Stimulated activated memory B cell treated with anti-CD40 and anti-IgM and Interleukin-4, amounts not matched to agents 10 μg/mL and 1 μg/mL and 100 μg/mL, for 72 hours (primary cell): ENCODE results near the gene IMPA2.

Experiments used
- ATAC-seq: fragments of 150-1000 bp; cut with Tn5 transposase; 2 replicates; pipeline ENCODE4 v1.10.0; 2021
- H3K27ac Mint-ChIP-seq: one replicate; pipeline ENCODE4 v1.8.0; 2022; ENCODE audit warnings: mild to moderate bottlenecking, mixed read lengths
- H3K27me3 Mint-ChIP-seq: one replicate; pipeline ENCODE4 v1.8.0; 2022; ENCODE audit warnings: mixed read lengths
- H3K36me3 Mint-ChIP-seq: one replicate; pipeline ENCODE4 v1.8.0; 2022; ENCODE audit warnings: mixed read lengths
- H3K4me1 Mint-ChIP-seq: one replicate; pipeline ENCODE4 v1.8.0; 2022; ENCODE audit warnings: mixed read lengths
- H3K4me3 Mint-ChIP-seq: one replicate; pipeline ENCODE4 v1.8.0; 2022; ENCODE audit warnings: mild to moderate bottlenecking, moderate library complexity, mixed read lengths
- H3K9me3 Mint-ChIP-seq: one replicate; pipeline ENCODE4 v1.8.0; 2022; ENCODE audit warnings: mixed read lengths

The IMPA2 gene

GRCh38 chr18:12017081-12017480 lies 35.8 kb downstream of the IMPA2 start:
- H3K36me3 Mint-ChIP-seq: peaks cover 27% of the 10 kb centered on the region
- no peaks in the 10 kb centered on the region for H3K27me3 Mint-ChIP-seq
- H3K9me3 Mint-ChIP-seq: no peaks in the 10 kb centered on the region
- H3K4me1 Mint-ChIP-seq: peaks cover 6% of the 10 kb centered on the region
- no peak overlapping the region for H3K4me3 Mint-ChIP-seq
- no peak overlapping the region for H3K27ac Mint-ChIP-seq
- no peak for ATAC-seq

- Mint-ChIP-seq H3K36me3 (peaks cover 27% of the 10 kb centered on the region), H3K27me3 (no peaks in the 10 kb centered on the region), H3K4me1 (peaks cover 6% of the 10 kb centered on the region), H3K27ac (no peak overlapping the region), H3K4me3 (no peak overlapping the region), H3K9me3 (no peaks in the 10 kb centered on the region)
- no peak for ATAC-seq
These were observed 37.6 kb downstream of the IMPA2 start for GRCh38 chr18:12018861-12019260.

DNA sequence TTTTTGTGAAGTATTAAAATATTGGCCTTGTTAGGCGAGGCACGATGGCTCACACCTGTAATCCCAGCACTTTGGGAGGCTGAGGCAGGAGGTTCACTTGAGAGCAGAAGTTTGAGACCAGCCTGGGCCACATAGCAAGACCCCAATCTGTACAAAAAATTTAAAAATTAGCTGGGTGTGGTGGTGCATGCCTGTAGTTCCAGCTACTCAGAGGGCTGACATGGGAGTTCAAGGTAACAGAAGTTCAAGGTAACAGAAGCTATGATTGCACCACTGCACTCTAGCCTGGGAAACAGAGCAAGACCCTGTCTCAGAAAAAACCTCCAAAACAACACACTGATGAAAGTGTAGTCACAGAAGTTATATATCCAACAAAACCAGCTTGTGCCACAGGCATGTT lies 39.8 kb downstream of the IMPA2 start:
- ATAC-seq: no peak
- no peaks in the 10 kb centered on the region for H3K27me3 Mint-ChIP-seq
- peaks cover 16% of the 10 kb centered on the region for H3K36me3 Mint-ChIP-seq
- H3K4me1 Mint-ChIP-seq: peaks cover 6% of the 10 kb centered on the region
- no peaks in the 10 kb centered on the region for H3K9me3 Mint-ChIP-seq
- no peak overlapping the region for H3K27ac Mint-ChIP-seq
- H3K4me3 Mint-ChIP-seq: no peak overlapping the region

GRCh38 chr18:12021596-12021995 lies 40.3 kb downstream of the IMPA2 start:
- ATAC-seq: no peak
- Mint-ChIP-seq H3K9me3 (no peaks in the 10 kb centered on the region), H3K27ac (no peak overlapping the region), H3K4me1 (peaks cover 6% of the 10 kb centered on the region), H3K36me3 (peaks cover 16% of the 10 kb centered on the region), H3K27me3 (no peaks in the 10 kb centered on the region), H3K4me3 (no peak overlapping the region)

GRCh38 chr18:12023375-12023774 lies 42.1 kb downstream of the IMPA2 start:
- no peak overlapping the region for H3K27ac Mint-ChIP-seq

DNA sequence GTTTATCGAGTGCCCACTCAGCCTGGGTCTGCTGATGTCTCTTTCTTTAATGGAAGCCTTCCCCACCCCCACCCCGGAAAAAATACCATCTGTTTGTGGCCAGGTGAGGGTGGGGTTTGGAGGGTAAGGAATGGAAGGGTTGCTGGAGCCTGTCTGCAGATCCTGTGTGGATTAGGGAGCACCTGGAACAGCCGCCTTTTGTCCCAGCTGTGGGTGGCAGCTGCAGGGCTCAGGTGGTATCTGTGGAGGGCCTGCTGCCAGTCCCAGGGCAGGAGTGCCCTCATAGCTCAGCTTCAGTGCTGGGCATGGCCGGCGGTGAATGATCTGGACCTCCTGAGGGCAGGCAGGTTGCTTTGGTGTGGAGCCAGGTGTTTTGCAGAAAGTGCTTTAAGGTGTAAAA lies 45.3 kb downstream of the IMPA2 start:
- no peak for ATAC-seq
- H3K27me3 Mint-ChIP-seq: no peaks in the 10 kb centered on the region
- H3K36me3 Mint-ChIP-seq: peaks cover 11% of the 10 kb centered on the region
- H3K27ac Mint-ChIP-seq: no peak overlapping the region
- H3K9me3 Mint-ChIP-seq: no peaks in the 10 kb centered on the region
- H3K4me3 Mint-ChIP-seq: no peak overlapping the region
- H3K4me1 Mint-ChIP-seq: peaks cover 6% of the 10 kb centered on the region

More at GRCh38 chr18:12023375-12023774, 42.1 kb downstream of the IMPA2 start:
- no peak overlapping the region for H3K4me3 Mint-ChIP-seq
- H3K9me3 Mint-ChIP-seq: no peaks in the 10 kb centered on the region
- peaks cover 7% of the 10 kb centered on the region for H3K36me3 Mint-ChIP-seq
- ATAC-seq: no peak
- H3K4me1 Mint-ChIP-seq: peaks cover 13% of the 10 kb centered on the region
- H3K27me3 Mint-ChIP-seq: no peaks in the 10 kb centered on the region

- H3K4me3 Mint-ChIP-seq: no peak overlapping the region
- H3K27me3 Mint-ChIP-seq: no peaks in the 10 kb centered on the region
- H3K27ac Mint-ChIP-seq: no peak overlapping the region
- H3K4me1 Mint-ChIP-seq: peaks cover 6% of the 10 kb centered on the region
- peaks cover 11% of the 10 kb centered on the region for H3K36me3 Mint-ChIP-seq
- H3K9me3 Mint-ChIP-seq: no peaks in the 10 kb centered on the region
- no peak for ATAC-seq
These were observed 45.7 kb downstream of the IMPA2 start for GRCh38 chr18:12027046-12027445.

GRCh38 chr18:12027480-12027879 lies 46.2 kb downstream of the IMPA2 start:
- Mint-ChIP-seq H3K27me3 (no peaks in the 10 kb centered on the region), H3K36me3 (peaks cover 11% of the 10 kb centered on the region), H3K9me3 (no peaks in the 10 kb centered on the region), H3K27ac (no peak overlapping the region), H3K4me1 (peaks cover 6% of the 10 kb centered on the region), H3K4me3 (no peak overlapping the region)
- ATAC-seq: no peak

DNA sequence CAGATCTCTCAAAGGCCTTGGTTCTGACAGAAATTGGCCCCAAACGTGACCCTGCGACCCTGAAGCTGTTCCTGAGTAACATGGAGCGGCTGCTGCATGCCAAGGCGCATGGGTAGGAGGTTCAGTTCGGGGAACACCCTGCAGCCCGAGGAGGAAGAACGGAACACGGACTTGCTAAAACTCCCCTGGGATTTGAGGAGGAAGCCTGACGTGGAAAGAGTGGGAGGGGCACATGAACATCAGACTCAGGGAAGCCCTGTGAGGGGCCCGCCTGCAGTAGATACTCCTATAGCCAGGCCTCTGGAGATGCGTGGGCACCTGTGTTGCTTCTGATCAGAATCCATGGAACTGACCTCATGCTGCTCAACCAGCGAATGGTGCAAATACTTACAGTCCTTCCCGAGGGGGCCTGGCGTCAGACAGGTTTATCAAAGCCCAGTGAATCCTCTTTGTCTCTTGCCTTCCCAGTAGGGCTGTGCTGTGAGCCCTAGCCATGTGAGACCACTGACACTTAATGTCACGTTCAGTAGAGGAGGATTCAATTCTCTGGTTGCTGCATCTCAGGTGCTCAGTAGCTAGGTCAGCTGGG lies 46.8 kb downstream of the IMPA2 start:
- no peaks in the 10 kb centered on the region for H3K9me3 Mint-ChIP-seq
- ATAC-seq: peak; percentile 12
- H3K27me3 Mint-ChIP-seq: no peaks in the 10 kb centered on the region
- H3K36me3 Mint-ChIP-seq: peaks cover 11% of the 10 kb centered on the region
- H3K4me3 Mint-ChIP-seq: no peak overlapping the region
- H3K4me1 Mint-ChIP-seq: peaks cover 6% of the 10 kb centered on the region
- no peak overlapping the region for H3K27ac Mint-ChIP-seq

GRCh38 chr18:12028674-12029073 lies 47.4 kb downstream of the IMPA2 start:
- Mint-ChIP-seq H3K4me1 (peaks cover 6% of the 10 kb centered on the region), H3K27ac (no peak overlapping the region)
- ATAC-seq: no peak

GRCh38 chr18:12029786-12030584 lies 48.7 kb downstream of the IMPA2 start:
- Mint-ChIP-seq H3K4me1 (peaks cover 16% of the 10 kb centered on the region), H3K27me3 (no peaks in the 10 kb centered on the region), H3K9me3 (no peaks in the 10 kb centered on the region), H3K27ac (no peak overlapping the region), H3K4me3 (no peak overlapping the region), H3K36me3 (peaks cover 11% of the 10 kb centered on the region)
- ATAC-seq: no peak

More at GRCh38 chr18:12028674-12029073, 47.4 kb downstream of the IMPA2 start:
- no peak overlapping the region for H3K4me3 Mint-ChIP-seq
- no peaks in the 10 kb centered on the region for H3K9me3 Mint-ChIP-seq
- peaks cover 11% of the 10 kb centered on the region for H3K36me3 Mint-ChIP-seq
- no peaks in the 10 kb centered on the region for H3K27me3 Mint-ChIP-seq

DNA sequence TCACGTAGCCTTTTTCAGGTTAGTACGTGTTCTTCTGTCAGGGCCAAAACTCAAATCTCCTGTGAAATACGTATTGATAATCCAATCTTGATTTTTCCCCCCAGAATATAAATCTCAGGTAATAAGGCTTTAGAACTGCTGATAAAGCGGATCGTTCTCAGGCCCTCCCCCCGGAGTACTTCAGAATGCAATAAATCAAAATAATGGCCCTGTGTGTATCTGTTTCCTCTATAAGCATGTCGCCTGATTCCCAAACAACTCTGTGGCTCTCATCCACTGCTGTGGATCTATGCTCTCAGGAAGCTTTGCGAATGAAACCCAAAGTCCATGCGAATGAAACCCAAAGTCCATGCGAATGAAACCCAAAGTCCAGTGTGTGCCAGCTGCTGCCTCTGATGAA lies 49.4 kb downstream of the IMPA2 start:
- no peak for ATAC-seq
- peaks cover 11% of the 10 kb centered on the region for H3K36me3 Mint-ChIP-seq
- peaks cover 19% of the 10 kb centered on the region for H3K4me1 Mint-ChIP-seq
- H3K27me3 Mint-ChIP-seq: no peaks in the 10 kb centered on the region
- no peaks in the 10 kb centered on the region for H3K9me3 Mint-ChIP-seq
- no peak overlapping the region for H3K27ac Mint-ChIP-seq
- no peak overlapping the region for H3K4me3 Mint-ChIP-seq

- H3K9me3 Mint-ChIP-seq: no peaks in the 10 kb centered on the region
- no peak overlapping the region for H3K27ac Mint-ChIP-seq
- peaks cover 19% of the 10 kb centered on the region for H3K4me1 Mint-ChIP-seq
- H3K36me3 Mint-ChIP-seq: peaks cover 11% of the 10 kb centered on the region
- ATAC-seq: no peak
- no peaks in the 10 kb centered on the region for H3K27me3 Mint-ChIP-seq
- H3K4me3 Mint-ChIP-seq: no peak overlapping the region
These were observed 49.9 kb downstream of the IMPA2 start for GRCh38 chr18:12031181-12031580.

DNA sequence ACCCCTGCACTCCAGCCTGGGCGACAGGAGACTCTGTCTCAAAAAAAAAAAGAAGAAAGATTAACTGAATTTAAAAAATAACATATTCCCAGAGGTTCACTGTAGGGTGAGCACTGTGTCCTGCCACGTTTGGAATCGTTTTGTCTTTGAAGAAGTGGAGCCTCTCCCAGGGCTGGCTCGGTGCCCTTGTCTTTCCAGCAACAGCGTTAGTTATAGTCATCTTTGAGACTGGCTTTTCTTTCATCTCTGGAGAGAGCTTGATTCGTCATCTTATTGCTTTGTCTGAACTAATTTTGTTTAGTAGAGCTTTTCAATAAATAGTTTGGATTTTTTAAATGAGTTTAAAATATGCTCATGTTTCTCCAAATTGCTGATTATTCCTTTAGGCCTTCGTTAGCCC lies 50.5 kb downstream of the IMPA2 start:
- Mint-ChIP-seq H3K36me3 (peaks cover 11% of the 10 kb centered on the region), H3K4me3 (no peak overlapping the region), H3K27ac (no peak overlapping the region), H3K27me3 (no peaks in the 10 kb centered on the region), H3K9me3 (no peaks in the 10 kb centered on the region), H3K4me1 (peaks cover 19% of the 10 kb centered on the region)
- ATAC-seq: no peak

- peaks cover 5% of the 10 kb centered on the region for H3K27me3 Mint-ChIP-seq
- peaks cover 18% of the 10 kb centered on the region for H3K4me1 Mint-ChIP-seq
- peaks cover 11% of the 10 kb centered on the region for H3K36me3 Mint-ChIP-seq
- no peak overlapping the region for H3K4me3 Mint-ChIP-seq
- ATAC-seq: no peak
- H3K27ac Mint-ChIP-seq: no peak overlapping the region
- H3K9me3 Mint-ChIP-seq: no peaks in the 10 kb centered on the region
These were observed 51.7 kb downstream of the IMPA2 start for GRCh38 chr18:12032786-12033642.
